NCI-H1048 (cell line): ENCODE measurements around the gene FCER1A.

Experiments
- DNase-seq: peaks from one replicate; lab custom pipeline; 2025; lab: John Stamatoyannopoulos, UW

Gene FCER1A

GRCh38 chr1:159352436-159352835, 50.3 kb downstream of the FCER1A start:
- DNase-seq, result no peak
